Endothelial cell of umbilical vein (primary cell): Measurements from ENCODE around the gene PAQR7. TPM values are rescaled to one million over a fixed set of nuclear protein-coding genes. Genes with fewer than 3 reads are reported as not detected.

Experiments
- BruUV-seq: library from RNA; stranded (reverse); fragments of 400-500 nt; replicated peaks from 2 replicates; lab custom pipeline; 2021; lab: Mats Ljungman, UMichigan
- CTCF ChIA-PET: fragments of 300-600, 350-600 bp; sonication (Branson Sonifier 250); formaldehyde crosslinking; loops from one replicate; lab custom pipeline; 2021; ENCODE audit warnings: antibody characterized with exemption, inconsistent platforms; lab: Charles Lee
- POLR2A ChIA-PET: fragments of 300-600, 350-600 bp; sonication (Branson Sonifier 250); formaldehyde crosslinking; loops from one replicate; lab custom pipeline; 2021; ENCODE audit warnings: antibody characterized with exemption, inconsistent platforms; lab: Charles Lee
- DNase-seq: peaks from one replicate; pipeline ENCODE4 v3.0.0-alpha.2; 2011; ENCODE audit warnings: low read depth, low spot score
- FAIRE-seq: peaks from 2 replicates; lab custom pipeline; 2011; peaks lifted over from hg19 to GRCh38; lab: Jason Lieb, UNC
- H2AFZ ChIP-seq: 2 replicates; pipeline ENCODE4 v1.6.0; 2012; ENCODE audit warnings: low read depth, low read length, control low read depth, inconsistent platforms
- H3K27ac ChIP-seq: 2 replicates; pipeline ENCODE4 v1.5.1; 2011; ENCODE audit warnings: low read depth, mild to moderate bottlenecking, control low read depth, low read length, moderate library complexity; ENCODE audit not compliant: insufficient read depth
- H3K27me3 ChIP-seq, 2 experiments: 2 replicates each; pipeline versions ENCODE4 v1.6.0 to v1.6.1; 2011; ENCODE audit warnings: low read length in 2 of 2, mixed read lengths in 1 of 2; ENCODE audit not compliant: control insufficient read depth in 2 of 2, insufficient read depth in 2 of 2
- H3K36me3 ChIP-seq, 2 experiments: 2 replicates in 1 of 2; 3 replicates in 1 of 2; pipeline ENCODE4 v1.5.1; 2011; ENCODE audit warnings: low read length in 2 of 2, mild to moderate bottlenecking in 1 of 2, moderate library complexity in 1 of 2; ENCODE audit not compliant: control insufficient read depth in 2 of 2, insufficient read depth in 2 of 2; ENCODE audit errors: extremely low read depth in 1 of 2
- H3K4me1 ChIP-seq: 3 replicates; pipeline ENCODE4 v1.5.1; 2011; ENCODE audit warnings: mild to moderate bottlenecking, low read length; ENCODE audit not compliant: control insufficient read depth, insufficient read depth; ENCODE audit errors: extremely low read depth
- H3K4me2 ChIP-seq: 2 replicates; pipeline ENCODE4 v1.6.1; 2011; ENCODE audit warnings: low read length, control low read depth, mixed read lengths; ENCODE audit not compliant: insufficient read depth
- H3K4me3 ChIP-seq, 3 experiments: fragments of 200-600 bp in 1 of 3; sonication (generic), shearing (Covaris generic) in 1 of 3; replicated peaks in 1 of 3; 2 replicates each; pipeline ENCODE4 v1.5.1; 2011 to 2016; ENCODE audit warnings: control low read depth in 3 of 3, low read length in 3 of 3, mild to moderate bottlenecking in 2 of 3, inconsistent platforms in 1 of 3, low read depth in 1 of 3, moderate library complexity in 1 of 3; ENCODE audit not compliant: insufficient read depth in 1 of 3
- H3K79me2 ChIP-seq: 2 replicates; pipeline ENCODE4 v1.6.0; 2012; ENCODE audit warnings: low read length, inconsistent platforms; ENCODE audit not compliant: control insufficient read depth, insufficient read depth
- H3K9ac ChIP-seq: replicated peaks from 2 replicates; pipeline ENCODE3; 2011; ENCODE audit warnings: low read length, control low read depth; ENCODE audit not compliant: insufficient read depth; ENCODE audit errors: extremely low read depth
- H3K9me1 ChIP-seq: replicated peaks from 3 replicates; pipeline ENCODE4 v1.6.0; 2011; ENCODE audit warnings: mild to moderate bottlenecking, low read length; ENCODE audit not compliant: control insufficient read depth, insufficient read depth; ENCODE audit errors: extremely low read depth
- H3K9me3 ChIP-seq: replicated peaks from 2 replicates; pipeline ENCODE4 v1.5.1; 2012; ENCODE audit warnings: low read length, inconsistent platforms; ENCODE audit not compliant: control insufficient read depth, insufficient read depth
- H4K20me1 ChIP-seq: replicated peaks from 2 replicates; pipeline ENCODE3; 2011; ENCODE audit warnings: mild to moderate bottlenecking, low read length; ENCODE audit not compliant: control insufficient read depth, insufficient read depth; ENCODE audit errors: extremely low read depth
- EZH2 ChIP-seq: IDR thresholded peaks from 2 replicates; pipeline ENCODE4 v1.6.1; 2012; ENCODE audit warnings: borderline replicate concordance, low read depth, mild to moderate bottlenecking, moderate library complexity, low read length, inconsistent platforms; ENCODE audit not compliant: severe bottlenecking
- FOS ChIP-seq: IDR thresholded peaks from 2 replicates; pipeline ENCODE4 v1.6.1; 2011; ENCODE audit warnings: mild to moderate bottlenecking, low read length, moderate library complexity, borderline replicate concordance; ENCODE audit not compliant: insufficient read depth
- GATA2 ChIP-seq: IDR thresholded peaks from 2 replicates; pipeline ENCODE4 v1.7.0; 2011; ENCODE audit warnings: low read depth, mild to moderate bottlenecking, moderate library complexity, mixed read lengths, low read length; ENCODE audit not compliant: insufficient read length, insufficient read depth
- JUN ChIP-seq: IDR thresholded peaks from 2 replicates; pipeline ENCODE4 v1.6.1; 2011; ENCODE audit warnings: borderline replicate concordance, low read depth; ENCODE audit not compliant: insufficient read length, insufficient read depth
- MYC ChIP-seq: IDR thresholded peaks from one replicate; pipeline ENCODE4 v1.6.1; 2011; ENCODE audit warnings: mild to moderate bottlenecking, low read depth, low read length
- POLR2A ChIP-seq: IDR thresholded peaks from 2 replicates; pipeline ENCODE4 v1.6.1; 2012; ENCODE audit warnings: low read depth, mild to moderate bottlenecking, control low read depth, low read length
- POLR2AphosphoS5 ChIP-seq: IDR thresholded peaks from 2 replicates; pipeline ENCODE4 v1.6.1; 2012; ENCODE audit warnings: low read depth, mild to moderate bottlenecking, control low read depth, low read length, moderate library complexity; ENCODE audit not compliant: insufficient read depth
- dilution Hi-C: fragments of 300-500 bp; cut with MboI; formaldehyde crosslinking; loops from one replicate; pipeline ENCODE4 v1.15.0; 2019; ENCODE audit warnings: low sequenced_read_pairs; ENCODE audit not compliant: extremely low pct_ligation_motif_present
- intact Hi-C: fragments of 100-400 bp; cut with micrococcal nuclease; formaldehyde crosslinking; loops from one replicate; pipeline ENCODE4 v1.10.0; 2022
- polyA plus RNA-seq, 4 experiments: library from polyadenylated mRNA; depleted of rRNA in 3 of 4; stranded (reverse) in 3 of 4; unstranded in 1 of 4; fragments of >200 nt; gene quantifications; 2 replicates each; pipeline versions ENCODE4 v1.2.1 to v1.2.3, GENCODE V29; 2011 to 2012; ENCODE audit warnings: missing spikeins in 1 of 4
- total RNA-seq: library from RNA; stranded (reverse); gene quantifications from 2 replicates; pipeline ENCODE4 v1.2.3, GENCODE V29; 2021
- TF ChIP-seq, protein P1 (sequence below): IDR thresholded peaks from 2 replicates; pipeline ENCODE4 v1.6.1; 2011; ENCODE audit not compliant: insufficient read depth, insufficient read length
- TF ChIP-seq, protein P2 (sequence below), 2 donors: IDR thresholded peaks; 1 replicate in 1 of 2; 2 replicates in 1 of 2; pipeline ENCODE4 v1.5.1; 2011; ENCODE audit warnings: low read length in 2 of 2, mild to moderate bottlenecking in 2 of 2, moderate library complexity in 2 of 2, control low read depth in 1 of 2, inconsistent platforms in 1 of 2, low read depth in 1 of 2; ENCODE audit not compliant: insufficient read depth in 1 of 2; ENCODE audit errors: extremely low read depth in 1 of 2

PAQR7 gene
- total and polyA plus RNA-seq, 2 donors (not counting 3 experiments of a cell fraction or from before 2014, with no cell fraction given) = 8.4 to 10.8 TPM

DNA sequence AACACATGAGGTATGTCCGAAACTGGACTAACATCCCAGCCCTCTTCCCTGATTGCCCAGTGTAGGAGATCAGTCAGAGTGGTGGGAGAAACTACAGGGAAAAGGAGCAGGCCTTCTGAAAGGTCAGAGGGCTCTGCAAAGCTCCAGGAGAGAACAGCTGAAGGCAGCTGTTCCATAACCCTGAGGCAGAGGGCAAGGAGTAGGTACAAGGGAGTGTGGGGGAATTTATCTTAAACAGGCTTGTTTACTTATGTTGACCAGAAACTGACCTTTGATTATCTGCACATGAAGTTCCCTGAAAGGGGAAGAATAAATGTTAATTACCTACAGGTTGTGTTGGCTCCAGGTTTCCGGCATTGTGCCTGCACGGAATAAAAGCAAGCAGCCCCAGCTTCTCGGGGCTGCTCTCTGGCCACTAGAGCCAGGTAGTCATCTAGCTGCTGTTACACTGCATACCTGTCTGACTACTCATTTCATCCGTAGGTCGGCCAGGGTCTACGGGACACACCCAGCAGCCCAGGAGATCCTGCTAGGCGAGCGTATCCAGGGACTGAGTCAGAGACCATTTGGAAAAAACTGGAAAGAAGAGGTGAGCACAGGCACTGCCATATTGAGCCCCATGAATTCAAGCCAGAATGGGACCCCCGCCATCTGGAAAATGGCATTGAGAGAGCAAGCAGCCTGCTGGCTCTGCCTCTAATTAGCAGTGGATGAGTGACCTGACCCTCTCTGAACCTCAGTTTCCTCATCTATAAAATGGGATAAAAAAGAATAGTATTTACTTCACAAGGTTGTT is 14.9 kb upstream of the PAQR7 start:
- ChIA-PET CTCF (interaction anchor here (1.0 kb wide), 1 partner anchor 15 kb away, joined by 3 read pairs; the partner anchor contains the start of gene PAQR7), POLR2A (no interaction called here)
- Histone ChIP-seq H3K36me3 (no peaks in the 10 kb centered on the region), H3K4me3 (no peak overlapping the region), H3K79me2 (no peaks in the 10 kb centered on the region), H3K4me1 (no peaks in the 10 kb centered on the region), H3K9ac (no peak overlapping the region), H3K4me2 (no peak overlapping the region), H3K27ac (no peak overlapping the region), H2AFZ (no peak overlapping the region), H4K20me1 (no peaks in the 10 kb centered on the region), H3K9me3 (no peaks in the 10 kb centered on the region), H3K27me3 (no peaks in the 10 kb centered on the region), H3K9me1 (no peaks in the 10 kb centered on the region)
- dilution Hi-C loops = loop anchor here (25.0 kb wide), 1 partner anchor 97 kb away; the partner anchor contains the start of gene PAFAH2
- no TSS peak for BruUV-seq
- DNase-seq (no peak), FAIRE-seq (no peak)
- TF ChIP-seq POLR2AphosphoS5 (no peak), POLR2A (no peak), GATA2 (no peak), EZH2 (no peak), MYC (no peak), FOS (no peak), JUN (no peak)
- TF ChIP-seq, protein P1, sequence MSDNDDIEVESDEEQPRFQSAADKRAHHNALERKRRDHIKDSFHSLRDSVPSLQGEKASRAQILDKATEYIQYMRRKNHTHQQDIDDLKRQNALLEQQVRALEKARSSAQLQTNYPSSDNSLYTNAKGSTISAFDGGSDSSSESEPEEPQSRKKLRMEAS = no peak
- TF ChIP-seq, protein P2, sequence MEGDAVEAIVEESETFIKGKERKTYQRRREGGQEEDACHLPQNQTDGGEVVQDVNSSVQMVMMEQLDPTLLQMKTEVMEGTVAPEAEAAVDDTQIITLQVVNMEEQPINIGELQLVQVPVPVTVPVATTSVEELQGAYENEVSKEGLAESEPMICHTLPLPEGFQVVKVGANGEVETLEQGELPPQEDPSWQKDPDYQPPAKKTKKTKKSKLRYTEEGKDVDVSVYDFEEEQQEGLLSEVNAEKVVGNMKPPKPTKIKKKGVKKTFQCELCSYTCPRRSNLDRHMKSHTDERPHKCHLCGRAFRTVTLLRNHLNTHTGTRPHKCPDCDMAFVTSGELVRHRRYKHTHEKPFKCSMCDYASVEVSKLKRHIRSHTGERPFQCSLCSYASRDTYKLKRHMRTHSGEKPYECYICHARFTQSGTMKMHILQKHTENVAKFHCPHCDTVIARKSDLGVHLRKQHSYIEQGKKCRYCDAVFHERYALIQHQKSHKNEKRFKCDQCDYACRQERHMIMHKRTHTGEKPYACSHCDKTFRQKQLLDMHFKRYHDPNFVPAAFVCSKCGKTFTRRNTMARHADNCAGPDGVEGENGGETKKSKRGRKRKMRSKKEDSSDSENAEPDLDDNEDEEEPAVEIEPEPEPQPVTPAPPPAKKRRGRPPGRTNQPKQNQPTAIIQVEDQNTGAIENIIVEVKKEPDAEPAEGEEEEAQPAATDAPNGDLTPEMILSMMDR (IDR thresholded peaks at IDR 0.05; ENCODE audit: extremely low read depth in 1 of 2, insufficient read depth in 1 of 2, low read depth in 1 of 2, low read length in 2 of 2) = no peak
- intact Hi-C loops = no loop called here
